ENCODE data around the gene ARID3B.
"Not testable (repeated sequence)": the region's sequence is repeated elsewhere in the genome, so short reads cannot be mapped to it uniquely, and the experiment has no call there.

The ARID3B gene, protein sequence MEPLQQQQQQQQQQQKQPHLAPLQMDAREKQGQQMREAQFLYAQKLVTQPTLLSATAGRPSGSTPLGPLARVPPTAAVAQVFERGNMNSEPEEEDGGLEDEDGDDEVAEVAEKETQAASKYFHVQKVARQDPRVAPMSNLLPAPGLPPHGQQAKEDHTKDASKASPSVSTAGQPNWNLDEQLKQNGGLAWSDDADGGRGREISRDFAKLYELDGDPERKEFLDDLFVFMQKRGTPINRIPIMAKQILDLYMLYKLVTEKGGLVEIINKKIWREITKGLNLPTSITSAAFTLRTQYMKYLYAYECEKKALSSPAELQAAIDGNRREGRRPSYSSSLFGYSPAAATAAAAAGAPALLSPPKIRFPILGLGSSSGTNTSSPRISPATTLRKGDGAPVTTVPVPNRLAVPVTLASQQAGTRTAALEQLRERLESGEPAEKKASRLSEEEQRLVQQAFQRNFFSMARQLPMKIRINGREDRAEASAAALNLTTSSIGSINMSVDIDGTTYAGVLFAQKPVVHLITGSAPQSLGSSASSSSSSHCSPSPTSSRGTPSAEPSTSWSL

GRCh38 chr15:74540761-74541493 lies at the start of gene ARID3B:
ARID3B (plus strand) TSS chr15:74541220; CDS start chr15:74543937, 2,717 bp downstream.
- DNase-seq (ENCODE audit: low read depth) = peak; percentile 93

DNA sequence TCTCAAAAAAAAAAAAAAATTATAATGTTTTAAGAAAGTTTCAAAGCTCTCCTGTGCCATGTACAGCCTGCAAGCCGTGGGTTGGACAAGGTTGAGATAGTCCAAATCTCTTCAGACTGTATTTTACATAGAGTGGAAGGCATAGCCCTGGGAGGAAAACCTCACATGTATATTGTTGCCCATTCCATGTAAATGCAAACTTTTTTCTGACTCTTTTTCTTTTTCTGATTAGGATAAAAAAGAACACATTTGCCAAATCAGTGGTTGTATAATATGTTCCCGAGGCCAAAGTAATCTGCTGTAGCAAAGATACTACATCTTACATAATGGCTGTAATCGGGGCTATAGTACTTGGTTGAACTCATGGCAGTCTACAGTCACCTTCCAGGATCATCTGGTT lies 44.4 kb upstream of the ARID3B start:
- DNase-seq (ENCODE audit: low read depth) = no peak

DNA sequence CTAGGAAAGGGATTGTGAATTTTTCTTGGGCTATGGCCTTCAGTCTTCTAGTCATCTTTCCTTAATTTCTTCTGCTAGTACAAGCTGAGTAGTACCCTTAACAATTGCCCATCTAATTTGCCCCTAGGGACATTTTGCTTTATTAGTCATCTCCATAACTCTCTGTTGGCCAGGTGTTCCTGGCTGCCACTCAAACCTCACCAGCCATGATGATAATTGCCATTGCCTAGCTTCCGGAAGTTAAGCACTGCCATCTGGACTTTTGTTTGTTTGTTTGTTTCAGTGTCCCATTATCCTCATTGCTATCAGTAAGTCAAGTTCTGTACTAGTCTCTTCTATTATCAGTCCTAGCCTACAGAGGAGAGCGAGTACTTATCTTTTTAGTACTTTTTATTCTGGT lies 43.4 kb upstream of the ARID3B start:
- no peak for DNase-seq (ENCODE audit: low read depth)

DNA sequence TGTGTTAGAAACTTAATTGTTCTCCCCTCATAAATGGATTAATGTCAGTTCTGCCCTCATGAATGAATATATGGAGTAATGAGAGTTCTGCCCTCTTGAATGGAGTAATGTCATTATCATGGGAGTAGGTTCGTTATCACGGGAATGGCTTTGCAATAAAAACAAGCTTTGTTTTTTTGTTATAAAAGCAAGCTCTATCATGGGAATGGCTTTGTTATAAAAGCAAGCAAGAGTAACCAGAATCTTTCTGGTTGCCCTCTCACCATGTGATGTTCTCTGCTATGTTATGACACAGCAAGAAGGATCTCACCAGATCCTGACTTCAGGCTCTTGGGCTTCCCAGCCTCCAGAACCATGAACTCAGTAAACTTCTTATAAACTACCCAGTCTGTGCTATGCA lies 41.7 kb upstream of the ARID3B start:
- no peak for DNase-seq (ENCODE audit: low read depth)

- no peak for DNase-seq (ENCODE audit: low read depth)
These were observed 40.6 kb upstream of the ARID3B start for GRCh38 chr15:74500401-74500800.

DNA sequence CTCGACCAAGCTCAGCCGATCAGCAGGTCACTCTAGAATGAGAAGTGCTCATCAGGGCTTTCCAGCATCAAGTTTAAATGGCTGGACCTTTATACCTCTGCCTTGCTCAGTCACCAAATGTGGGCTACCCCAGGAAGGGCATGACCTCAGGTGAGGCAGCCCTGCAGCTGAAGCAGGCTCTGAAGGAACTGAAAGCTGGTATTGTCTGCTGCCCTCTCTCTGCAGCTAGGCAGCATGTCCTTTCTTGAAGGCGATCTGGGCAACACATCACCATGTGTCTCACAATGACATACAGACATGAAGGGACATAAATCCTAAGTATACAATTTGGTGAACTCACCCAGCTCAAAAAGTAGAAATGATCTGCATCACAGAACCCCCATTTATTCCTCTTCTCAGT lies 38.7 kb upstream of the ARID3B start:
- no peak for DNase-seq (ENCODE audit: low read depth)

- no peak for DNase-seq (ENCODE audit: low read depth)
These were observed 36.6 kb upstream of the ARID3B start for GRCh38 chr15:74504418-74504817.

GRCh38 chr15:74504836-74505235 lies 36.2 kb upstream of the ARID3B start:
- no peak for DNase-seq (ENCODE audit: low read depth)

DNA sequence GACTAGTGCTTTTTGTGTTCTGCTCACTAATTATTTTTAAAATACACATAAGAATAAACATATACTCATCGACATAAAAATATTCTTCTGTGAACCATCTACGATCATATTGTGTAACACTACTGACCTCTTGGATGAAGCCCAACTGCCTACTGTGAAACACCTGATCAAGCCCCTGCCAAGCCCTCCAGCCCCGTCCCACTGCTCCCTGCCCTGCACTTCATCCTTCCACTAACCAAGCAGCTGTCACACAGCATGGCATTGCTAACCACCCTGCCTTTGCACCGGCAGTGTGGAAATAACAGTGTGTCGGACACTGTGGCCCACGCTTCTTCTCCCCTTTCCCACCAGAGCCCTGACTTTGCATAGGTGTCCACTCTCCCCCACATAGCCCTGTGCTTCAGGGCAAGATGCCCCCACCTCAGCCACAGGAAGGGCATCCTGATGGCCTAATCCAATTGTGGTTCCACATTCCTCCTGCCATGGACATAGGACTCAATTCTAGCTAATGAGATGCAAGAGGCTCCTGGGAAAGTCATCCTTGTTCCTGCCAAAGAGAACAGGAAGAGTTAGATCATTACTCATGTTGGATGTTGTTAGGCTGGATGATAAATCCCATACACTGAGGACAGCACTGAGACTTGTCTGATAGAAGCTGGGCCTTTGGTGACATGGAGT lies 35.0 kb upstream of the ARID3B start:
- DNase-seq (ENCODE audit: low read depth) = peak; percentile 38

DNA sequence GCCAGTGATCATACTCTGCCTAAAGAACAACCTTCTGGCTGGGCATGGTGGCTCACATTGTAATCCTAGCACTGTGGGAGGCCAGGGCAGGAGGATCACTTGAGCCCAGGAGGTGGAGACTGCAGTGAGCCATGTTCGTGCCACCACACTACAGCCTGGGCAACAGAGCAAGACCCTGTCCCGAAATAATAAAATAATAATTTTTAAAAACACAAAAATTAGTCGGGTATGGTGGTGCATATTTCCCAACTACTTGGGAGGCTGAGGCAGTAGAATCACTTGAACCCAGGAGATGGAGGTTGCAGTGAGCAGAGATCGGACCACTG lies 34.5 kb upstream of the ARID3B start:
- DNase-seq (ENCODE audit: low read depth) = no peak

DNA sequence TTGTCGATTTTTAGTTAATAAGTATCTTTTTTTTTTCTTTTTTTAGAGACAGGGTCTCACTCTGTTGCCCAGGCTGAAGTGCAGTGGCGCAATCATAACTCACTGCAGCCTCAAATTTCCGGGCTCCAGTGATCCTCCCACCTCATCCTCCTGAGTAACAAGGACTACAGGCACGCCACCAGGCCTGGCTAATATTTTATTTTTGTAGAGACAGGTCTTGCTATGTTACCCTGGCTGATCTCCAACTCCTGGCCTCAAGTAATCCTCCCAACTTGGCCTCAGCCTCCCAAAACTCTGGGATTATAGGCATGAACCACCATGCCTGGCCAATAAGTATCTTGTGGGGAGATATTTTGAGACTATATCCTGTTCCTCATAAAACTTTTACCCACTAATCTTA lies 29.4 kb upstream of the ARID3B start:
- DNase-seq (ENCODE audit: low read depth) = no peak

- DNase-seq (ENCODE audit: low read depth) = not testable (repeated sequence)
These were observed 27.0 kb upstream of the ARID3B start for GRCh38 chr15:74514059-74514458.

- no peak for DNase-seq (ENCODE audit: low read depth)
These were observed 23.9 kb upstream of the ARID3B start for GRCh38 chr15:74517096-74517495.

- no peak for DNase-seq (ENCODE audit: low read depth)
These were observed 21.7 kb upstream of the ARID3B start for GRCh38 chr15:74519311-74519710.

DNA sequence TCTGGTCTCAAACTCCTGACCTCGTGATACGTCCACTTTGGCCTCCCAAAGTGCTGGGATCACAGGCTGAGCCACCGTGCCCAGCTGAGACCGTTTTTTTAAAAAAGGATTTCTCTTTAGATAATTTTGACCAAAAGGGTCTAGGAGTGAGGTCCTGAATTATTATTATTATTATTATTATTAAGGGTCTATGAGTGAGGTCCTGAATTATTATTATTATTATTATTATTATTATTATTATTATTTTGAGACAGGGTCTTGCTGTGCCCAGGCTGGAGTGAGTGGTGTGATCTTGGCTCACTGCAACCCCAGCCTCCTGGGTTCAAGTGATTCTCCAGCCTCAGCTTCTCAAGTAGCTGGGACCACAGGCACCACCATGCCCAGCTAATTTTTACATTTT lies 20.6 kb upstream of the ARID3B start:
- DNase-seq (ENCODE audit: low read depth) = no peak

DNA sequence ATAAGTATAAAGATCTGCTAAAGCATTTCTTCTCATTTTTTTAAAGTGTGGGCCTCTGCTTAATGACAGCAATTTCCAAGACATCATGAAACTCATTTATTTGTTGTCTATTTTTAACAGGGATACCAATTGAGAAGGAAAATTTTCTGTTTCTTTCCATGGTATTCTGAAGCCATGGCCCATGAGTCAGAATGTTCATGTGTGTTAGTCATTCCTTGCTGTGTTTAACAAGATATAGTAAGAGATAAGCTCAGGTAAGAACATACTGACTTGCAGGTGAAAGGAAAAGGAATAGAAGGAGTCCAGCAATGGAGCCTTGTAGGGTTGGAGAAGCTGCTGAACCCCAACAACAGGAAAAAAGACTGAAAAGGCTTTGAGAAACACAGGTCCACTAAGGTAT lies 17.0 kb upstream of the ARID3B start:
- DNase-seq (ENCODE audit: low read depth) = no peak

DNA sequence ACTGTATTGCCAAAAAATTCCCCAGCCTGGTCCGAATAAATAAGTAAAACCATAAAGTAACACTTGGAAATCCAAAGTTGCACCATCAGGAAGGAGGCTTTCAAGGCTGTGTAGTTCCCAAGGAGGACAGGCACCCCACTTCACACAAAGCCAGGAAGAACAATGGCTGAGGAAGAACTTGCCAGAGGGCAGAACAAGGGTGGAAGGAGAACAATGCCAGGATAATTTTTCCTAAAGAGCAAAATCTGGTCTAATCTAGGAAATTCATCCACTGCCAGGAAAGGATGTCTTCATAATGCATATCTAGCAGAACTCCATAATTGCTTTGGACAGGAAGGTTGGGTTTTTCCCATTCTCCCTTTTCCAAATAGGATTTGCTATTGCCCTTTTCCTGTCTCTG lies 15.7 kb upstream of the ARID3B start:
- DNase-seq (ENCODE audit: low read depth) = no peak

DNA sequence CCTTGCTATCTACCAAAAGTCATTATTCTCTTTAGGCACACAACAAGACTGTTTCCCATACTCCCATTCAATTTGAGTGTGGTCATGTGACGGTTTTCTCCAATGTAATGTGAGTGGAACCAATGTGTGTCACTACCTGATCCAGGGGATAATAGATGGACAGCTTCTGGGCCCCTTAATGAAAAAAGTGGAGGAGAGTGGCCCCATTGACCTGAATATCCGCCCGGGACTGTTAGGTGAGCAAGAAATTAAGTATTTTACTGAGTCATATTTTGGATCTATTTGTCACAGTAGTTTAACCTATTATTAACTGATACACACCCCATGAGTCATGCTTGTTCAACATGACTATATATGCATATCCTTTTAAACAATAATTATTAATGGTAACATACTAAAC lies 15.1 kb upstream of the ARID3B start:
- no peak for DNase-seq (ENCODE audit: low read depth)

GRCh38 chr15:74528876-74529275 lies 12.1 kb upstream of the ARID3B start:
- DNase-seq (ENCODE audit: low read depth) = no peak

DNA sequence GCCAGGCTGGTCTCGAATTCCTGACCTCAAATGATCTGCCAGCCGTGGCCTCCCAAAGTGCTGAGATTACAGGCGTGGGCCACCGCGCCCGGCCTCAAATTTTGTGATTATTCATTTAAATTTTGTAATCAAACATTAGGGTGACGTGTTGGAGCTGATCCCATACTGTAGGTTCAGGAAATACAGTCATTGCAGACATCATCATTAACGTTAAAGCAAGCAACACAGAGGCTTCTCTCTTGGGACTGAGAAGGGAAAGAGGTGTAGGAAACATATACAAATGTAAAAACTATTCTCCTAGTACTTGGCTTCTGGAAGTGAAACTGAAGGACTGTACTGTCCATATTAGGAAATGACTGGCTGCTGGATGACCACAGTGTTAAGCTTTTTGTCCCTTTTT lies 11.1 kb upstream of the ARID3B start:
- no peak for DNase-seq (ENCODE audit: low read depth)

- DNase-seq (ENCODE audit: low read depth) = no peak
These were observed 10.3 kb upstream of the ARID3B start for GRCh38 chr15:74530771-74531143.

DNA sequence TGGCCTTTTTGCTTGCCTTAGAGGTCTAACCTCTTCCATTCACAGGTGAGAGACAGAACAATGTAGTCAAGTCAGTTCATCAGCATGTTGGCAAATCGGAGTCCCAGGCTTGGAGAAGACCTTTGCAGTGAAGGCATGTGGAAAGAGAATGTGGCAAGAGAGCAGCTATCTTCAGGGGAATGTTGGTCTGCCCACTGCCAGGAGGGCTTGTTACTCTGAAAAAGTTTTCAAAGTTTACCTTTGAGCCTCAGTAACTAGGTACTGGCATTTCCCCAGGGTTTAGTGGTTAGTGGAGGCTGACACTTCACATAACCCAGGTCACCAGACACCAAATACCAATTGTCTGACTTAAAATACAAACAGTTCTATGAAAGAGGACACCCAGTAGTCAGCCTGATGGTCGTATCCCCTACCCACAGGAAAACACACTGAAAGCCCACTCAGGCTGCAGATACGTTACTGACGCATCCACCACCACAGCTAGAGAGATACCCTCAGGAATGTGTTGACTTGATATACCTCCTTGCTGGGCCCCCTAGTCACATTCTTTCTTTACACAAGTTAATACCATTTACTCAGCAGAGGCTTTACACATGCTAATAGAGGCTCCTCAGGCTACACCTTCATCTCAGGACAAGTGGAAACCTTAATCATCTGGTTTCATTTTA lies 9.7 kb upstream of the ARID3B start:
- DNase-seq (ENCODE audit: low read depth) = no peak
